ENCODE results near the gene LARP1.
"Not testable (repeated sequence)": the region's sequence is repeated elsewhere in the genome, so short reads cannot be mapped to it uniquely, and the experiment has no call there.

DNA sequence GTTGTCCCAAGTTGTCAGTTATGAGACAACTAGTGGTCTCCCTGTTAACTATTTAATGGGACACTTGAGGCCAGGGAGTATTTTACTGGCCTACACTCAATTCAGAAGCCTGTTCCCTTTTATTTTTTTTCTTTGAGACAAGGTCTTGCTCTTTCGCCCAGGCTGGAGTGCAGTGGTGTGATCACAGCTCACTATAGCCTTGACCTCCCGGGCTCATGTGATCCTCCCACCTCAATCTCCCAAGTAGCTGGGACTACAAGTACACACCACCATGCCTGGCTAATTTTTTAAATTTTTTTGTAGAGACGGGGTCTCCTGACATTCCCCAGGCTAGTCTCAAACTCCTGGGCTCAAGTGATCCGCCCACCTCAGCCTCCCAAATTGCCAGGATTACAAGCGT lies 67.7 kb downstream of the LARP1 start:
- TF ChIP-seq, protein P1, sequence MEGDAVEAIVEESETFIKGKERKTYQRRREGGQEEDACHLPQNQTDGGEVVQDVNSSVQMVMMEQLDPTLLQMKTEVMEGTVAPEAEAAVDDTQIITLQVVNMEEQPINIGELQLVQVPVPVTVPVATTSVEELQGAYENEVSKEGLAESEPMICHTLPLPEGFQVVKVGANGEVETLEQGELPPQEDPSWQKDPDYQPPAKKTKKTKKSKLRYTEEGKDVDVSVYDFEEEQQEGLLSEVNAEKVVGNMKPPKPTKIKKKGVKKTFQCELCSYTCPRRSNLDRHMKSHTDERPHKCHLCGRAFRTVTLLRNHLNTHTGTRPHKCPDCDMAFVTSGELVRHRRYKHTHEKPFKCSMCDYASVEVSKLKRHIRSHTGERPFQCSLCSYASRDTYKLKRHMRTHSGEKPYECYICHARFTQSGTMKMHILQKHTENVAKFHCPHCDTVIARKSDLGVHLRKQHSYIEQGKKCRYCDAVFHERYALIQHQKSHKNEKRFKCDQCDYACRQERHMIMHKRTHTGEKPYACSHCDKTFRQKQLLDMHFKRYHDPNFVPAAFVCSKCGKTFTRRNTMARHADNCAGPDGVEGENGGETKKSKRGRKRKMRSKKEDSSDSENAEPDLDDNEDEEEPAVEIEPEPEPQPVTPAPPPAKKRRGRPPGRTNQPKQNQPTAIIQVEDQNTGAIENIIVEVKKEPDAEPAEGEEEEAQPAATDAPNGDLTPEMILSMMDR (conservative IDR thresholded peaks at IDR 0.05 in 1 of 2, IDR thresholded peaks at IDR 0.05 in 1 of 2; ENCODE audit: extremely low read depth in 1 of 2, insufficient read depth in 1 of 2, low read depth in 1 of 2, low read length in 2 of 2) = not testable (repeated sequence)
- TF ChIP-seq EZH2 (IDR thresholded peaks at IDR 0.05; ENCODE audit: borderline replicate concordance, low read length) = not testable (repeated sequence)

Data from mammary epithelial cell (primary cell).